Caki2 (cell line): Measurements from ENCODE around the gene TGM3. TPM values are rescaled to one million over a fixed set of nuclear protein-coding genes. Genes with fewer than 3 reads are reported as not detected.

Experiments
- DNase-seq: peaks from one replicate; pipeline ENCODE4 v3.0.0-alpha.2; 2015; ENCODE audit warnings: low read depth
- in situ Hi-C: cut with HindIII; loops from 2 replicates; pipeline ENCODE4 v1.10.0; 2016; ENCODE audit warnings: low sequenced_read_pairs, low pct_unique_long_range_greater_than_20kb, mixed read lengths
- total RNA-seq: library from RNA; depleted of rRNA; stranded (reverse); fragments of >200 nt; shearing (Covaris generic); gene quantifications from 2 replicates; pipeline ENCODE4 v1.2.3, GENCODE V29; 2014; ENCODE audit warnings: low replicate concordance

Gene TGM3
- total RNA-seq, 1 experiment from 2014 or later, result 0.24 TPM

DNA sequence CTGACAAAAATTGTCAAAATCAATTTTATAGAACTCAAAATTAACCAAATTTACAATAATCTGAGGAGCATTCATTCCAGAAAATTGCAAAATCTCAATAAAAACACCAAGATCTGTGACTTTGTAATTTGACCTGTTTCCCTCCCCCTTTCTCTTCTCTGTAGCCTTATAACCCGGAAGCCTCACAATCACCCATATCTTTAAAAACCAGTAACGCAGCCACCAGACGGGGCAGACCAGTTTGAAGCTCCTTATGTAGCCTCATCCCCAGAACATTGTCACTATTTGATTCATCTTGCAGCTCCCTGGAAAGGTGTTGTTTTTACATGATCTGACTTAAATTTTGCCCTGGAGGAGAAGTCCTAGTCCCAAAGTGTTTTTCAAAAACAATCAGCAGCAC is 57.4 kb downstream of the TGM3 start:
- no peak for DNase-seq
- in situ Hi-C loops, result no loop called here

DNA sequence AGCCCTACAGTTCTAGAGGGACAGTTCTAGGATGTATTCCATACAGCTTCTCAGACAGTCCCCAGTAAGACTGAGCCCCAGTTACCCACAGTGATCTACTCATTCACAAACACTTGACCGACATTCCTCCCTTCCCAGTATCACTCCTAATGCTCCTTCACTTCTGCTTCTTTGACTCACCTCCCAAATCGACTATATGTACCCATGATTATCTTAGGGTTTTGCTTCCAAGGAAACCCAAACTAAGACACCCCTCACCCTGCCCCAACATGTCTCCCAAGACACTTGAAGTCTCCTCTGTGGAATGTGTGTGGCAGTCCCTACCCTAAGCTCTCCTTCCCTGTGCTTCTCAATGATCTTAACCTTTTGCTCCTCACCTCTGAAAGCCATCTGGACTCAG is 61.3 kb downstream of the TGM3 start:
- DNase-seq, result no peak
- in situ Hi-C loops, result no loop called here

DNA sequence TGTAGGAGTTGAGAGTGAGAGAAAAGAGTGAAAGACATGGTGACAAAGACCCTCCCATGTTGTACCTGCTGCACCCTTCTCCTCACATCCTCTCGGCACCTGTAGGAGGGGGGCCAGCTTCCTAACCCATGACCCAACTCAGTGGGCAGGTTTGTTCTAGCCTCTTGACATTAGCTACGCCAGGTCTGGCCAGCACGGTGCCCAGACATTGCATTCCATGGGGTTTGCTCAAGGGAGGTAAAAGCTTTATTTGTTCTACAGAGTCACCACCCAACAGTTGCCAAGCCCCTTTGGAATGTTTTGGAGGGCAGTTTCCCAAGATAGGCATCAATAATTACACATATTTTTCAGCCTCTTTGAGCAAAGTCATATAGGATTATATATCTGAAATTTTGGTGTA is 62.2 kb downstream of the TGM3 start:
- DNase-seq, result no peak
- in situ Hi-C loops, result no loop called here

DNA sequence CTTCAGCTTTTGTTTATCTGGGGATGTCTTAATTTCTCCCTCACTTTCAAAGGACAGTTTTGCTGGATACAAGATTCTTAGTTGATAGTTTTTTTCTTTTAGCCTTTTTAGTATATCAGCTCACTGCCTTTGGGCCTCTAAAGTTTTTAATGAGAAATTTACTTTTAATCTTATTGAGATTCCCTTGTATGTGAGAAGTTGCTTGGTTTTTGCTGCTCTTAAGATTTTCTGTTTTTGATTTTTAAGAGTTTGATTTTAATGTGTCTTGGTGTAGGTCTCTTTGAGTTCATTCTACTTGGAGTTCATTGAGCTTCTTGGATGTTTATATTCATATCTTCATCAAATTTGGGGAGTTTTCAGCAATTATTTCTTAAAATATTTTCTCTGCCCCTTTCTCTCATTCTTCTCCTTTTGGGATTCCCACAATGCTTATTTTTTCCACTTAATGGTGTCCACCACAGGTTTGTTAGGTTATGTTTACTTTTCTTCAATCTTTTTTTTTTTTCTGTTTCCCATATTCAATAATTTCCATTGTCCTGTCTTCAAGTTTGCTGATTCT is 65.3 kb downstream of the TGM3 start:
- in situ Hi-C loops, result no loop called here
- DNase-seq, result no peak

DNA sequence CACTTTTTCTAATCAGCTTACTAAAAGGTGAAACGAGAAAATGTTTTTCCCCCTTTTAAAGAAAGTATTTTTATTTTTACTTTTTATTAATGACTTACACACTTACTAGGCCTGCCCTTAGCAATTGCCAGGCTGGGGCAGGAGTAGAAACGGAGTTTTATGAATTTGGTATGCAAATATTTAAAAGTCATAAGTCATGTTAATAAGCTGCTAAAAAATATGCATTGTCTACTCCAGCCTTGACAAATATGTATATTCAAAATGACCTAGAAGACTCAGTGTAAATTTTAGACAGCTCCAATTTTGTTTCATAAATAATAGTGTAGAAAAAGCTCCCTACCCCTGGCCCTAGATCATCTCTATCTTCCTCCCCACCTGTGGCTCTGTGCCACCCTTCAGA is 67.4 kb downstream of the TGM3 start:
- DNase-seq, result no peak
- in situ Hi-C loops, result no loop called here

DNA sequence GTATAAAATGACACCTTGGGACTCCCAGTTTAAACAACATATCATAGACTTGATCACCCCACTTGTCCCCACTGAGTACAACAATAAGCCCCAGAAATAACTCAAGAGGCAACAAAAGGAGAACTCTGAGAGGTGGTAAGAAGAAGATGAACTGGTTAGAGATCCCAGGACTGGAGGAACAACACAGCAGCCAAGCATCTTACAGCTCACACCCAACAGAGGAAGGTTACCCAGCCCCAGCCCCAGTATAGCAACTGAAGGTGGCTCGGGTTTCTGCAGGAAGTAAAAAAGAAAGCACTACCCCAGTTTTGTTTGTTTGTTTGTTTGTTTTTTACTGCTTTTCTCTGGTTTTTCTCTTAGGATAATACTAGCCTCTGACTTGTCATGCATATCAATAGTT is 67.8 kb downstream of the TGM3 start:
- in situ Hi-C loops, result no loop called here
- no peak for DNase-seq

DNA sequence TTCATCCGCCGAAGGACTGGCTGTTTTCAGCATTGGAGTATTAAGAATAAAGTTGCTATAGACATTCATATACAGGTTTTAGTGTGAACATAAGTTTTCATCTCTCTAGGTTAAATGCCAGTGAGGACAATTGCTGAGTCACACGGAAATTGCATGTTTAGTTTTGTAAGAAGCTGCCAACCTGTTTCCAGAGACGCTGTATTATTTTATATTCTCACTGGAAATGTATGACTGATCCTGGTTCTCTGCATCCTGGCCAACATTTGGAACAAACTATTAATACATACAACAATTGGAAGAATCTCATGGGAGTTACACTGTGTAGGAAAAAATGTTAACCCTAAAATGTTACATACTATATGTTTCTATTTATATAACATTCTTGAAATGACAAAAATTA is 68.2 kb downstream of the TGM3 start:
- no peak for DNase-seq
- in situ Hi-C loops, result no loop called here

DNA sequence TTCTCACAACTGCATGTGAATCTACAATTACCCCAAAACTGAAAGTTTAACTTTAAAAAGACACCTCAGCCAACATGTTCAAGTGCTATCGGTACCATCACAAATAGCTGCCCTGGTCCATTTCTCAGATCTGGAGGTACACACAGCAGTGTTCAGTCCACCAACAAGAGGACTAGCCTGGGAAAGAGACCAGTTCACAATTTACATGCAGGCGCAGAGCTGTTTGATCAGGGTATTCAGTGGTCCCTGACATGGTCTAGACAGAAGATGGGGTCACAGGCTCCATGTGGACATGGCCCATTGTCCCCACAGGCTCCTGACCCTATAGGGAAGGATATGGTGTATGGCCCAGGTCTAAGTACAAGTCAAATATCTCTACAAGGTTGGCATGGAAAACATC is 69.3 kb downstream of the TGM3 start:
- in situ Hi-C loops, result no loop called here
- no peak for DNase-seq

DNA sequence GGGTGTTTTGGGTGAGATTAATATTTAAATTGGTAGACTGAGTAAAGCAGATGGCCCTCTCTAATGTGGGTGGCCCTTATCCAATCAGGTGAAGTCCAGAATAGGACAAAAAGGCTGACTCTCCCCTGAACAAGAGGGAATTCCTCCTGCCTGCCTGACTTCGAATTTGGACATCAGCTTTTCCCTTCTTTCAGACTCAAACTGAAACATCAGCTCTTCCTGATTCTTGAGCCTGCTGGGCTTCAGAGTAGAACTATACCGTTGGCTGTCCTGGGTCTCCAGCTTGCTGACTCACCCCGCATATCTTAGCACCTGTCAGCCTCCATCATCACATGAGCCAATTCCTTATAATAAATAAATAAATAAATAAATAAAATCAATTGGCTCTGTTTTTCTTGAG is 69.9 kb downstream of the TGM3 start:
- DNase-seq, result no peak
- in situ Hi-C loops, result no loop called here

DNA sequence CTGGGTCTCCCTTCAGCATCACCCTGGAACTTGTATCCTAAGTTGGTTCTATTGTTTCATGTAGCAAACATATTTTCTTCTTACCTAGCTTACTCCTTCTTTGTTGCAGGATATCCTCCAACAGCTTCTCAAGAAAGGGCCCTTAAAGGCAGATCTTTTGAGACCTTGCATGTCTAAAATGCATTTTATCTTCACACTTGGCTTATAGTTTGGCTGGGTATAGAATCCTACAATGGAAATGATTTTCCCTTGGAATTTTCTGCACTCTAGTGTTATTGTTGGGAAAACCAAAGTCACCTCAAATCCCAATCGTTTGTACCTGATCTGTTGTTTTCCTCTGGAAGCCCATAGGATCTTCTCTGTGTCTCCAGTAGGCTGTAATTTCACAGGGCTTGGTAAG is 72.8 kb downstream of the TGM3 start:
- no peak for DNase-seq
- in situ Hi-C loops, result no loop called here

DNA sequence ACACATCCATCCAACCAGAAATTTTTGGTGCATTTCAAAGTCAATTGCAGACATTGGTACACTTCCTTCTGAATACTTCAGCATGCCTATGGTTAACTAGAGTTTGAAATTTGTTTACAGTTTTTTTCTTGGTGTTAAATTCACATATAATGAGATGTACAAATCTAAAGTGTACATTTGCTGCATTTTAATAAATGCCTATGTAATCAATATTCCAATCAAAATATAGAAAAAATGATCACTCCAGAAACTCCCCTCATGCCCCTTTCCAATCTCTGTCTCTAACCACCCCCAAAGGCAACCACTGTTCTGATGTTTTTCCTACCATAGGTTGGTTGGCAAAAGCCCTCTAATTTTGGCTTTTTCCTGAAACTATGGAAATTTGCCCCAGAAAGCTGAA is 77.3 kb downstream of the TGM3 start:
- in situ Hi-C loops, result no loop called here
- DNase-seq, result no peak

DNA sequence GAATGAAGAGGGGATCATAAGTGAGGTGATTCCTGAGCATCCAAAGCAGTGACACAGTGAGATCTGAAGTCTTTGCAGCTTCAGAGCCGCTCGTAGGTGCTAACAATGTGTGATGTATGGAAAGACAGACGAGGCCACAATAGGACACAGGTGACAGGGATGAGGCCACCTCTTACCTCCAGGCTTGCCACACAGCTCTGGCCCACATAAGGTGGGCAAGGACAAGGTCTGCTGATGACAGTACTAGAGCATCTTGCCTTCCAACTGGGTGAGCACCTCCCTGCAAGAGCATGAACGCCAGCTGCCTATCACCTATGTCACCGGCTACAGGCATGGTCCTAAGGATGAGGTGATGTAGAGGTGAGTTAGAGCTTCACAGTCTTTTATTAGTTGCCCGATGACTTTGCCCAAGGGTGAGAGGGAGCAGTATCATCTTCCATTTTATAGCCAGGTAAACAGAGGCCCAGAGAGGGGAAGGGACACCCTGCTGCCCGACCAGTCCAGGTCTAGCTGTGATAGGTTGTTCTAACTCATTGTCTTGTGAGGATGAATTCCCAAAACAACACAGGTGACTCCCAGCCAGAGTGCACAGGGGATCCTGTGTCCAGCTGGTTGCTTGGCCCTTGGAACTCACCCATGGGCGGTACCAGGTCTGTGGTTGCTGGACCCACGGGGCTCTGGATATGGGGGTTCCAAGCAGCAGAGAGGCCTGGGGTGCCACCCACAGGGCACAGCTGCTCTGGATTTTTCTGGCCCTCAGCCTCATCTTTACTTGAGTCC is 78.7 kb downstream of the TGM3 start:
- in situ Hi-C loops, result no loop called here
- no peak for DNase-seq

DNA sequence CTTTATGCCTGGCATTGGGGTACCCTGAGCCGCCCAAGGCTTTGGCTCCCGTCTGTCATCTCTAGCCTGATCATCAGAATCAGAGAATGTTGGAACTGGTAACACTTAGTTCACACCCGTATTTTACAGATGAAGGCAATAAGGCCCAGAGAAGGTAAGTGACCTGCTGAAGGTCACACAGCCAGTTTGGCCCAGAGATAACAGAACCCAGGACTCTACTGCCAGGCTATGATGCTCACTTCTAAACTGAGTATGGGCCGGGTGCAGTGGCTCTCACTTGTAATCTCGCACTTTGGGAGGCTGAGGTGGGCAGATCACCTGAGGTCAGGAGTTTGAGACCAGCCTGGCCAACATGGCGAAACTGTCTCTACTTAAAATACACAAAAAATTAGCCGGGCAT is 83.1 kb downstream of the TGM3 start:
- in situ Hi-C loops, result no loop called here
- no peak for DNase-seq

DNA sequence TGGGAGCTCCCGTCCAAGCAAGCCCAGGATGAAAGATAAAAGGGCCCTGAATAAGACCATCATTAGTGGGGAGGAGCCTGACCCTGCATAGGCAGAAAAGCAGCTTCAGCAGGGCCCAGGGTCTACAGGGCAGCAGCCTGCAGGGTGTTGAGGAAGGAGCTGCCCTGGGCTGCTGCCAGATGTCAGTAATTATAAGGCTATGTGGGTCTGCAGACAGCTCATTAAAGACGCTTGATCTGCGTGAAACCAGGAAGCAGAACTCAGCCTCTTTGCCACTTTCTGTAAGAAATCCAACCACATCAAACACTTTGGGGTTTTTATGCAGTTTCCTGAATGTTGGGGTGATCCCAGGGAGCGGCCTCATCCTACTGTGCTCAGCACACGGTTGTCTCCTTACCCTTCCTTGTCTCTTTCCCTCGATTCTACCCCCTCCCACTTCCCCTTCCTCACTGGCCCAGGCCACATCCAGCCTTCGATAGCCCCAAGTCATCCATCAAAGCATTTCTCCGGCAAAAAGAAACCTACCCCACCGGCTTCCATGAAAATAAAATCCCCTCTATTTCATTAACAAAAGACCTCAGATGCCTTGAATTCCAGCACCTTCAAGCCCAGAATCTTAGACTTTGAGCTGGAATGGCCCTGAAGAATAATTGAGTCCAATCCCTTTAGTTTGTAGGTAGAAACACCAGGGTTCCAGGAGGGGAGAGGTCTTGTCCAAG is 83.9 kb downstream of the TGM3 start:
- DNase-seq, result no peak
- in situ Hi-C loops, result no loop called here

DNA sequence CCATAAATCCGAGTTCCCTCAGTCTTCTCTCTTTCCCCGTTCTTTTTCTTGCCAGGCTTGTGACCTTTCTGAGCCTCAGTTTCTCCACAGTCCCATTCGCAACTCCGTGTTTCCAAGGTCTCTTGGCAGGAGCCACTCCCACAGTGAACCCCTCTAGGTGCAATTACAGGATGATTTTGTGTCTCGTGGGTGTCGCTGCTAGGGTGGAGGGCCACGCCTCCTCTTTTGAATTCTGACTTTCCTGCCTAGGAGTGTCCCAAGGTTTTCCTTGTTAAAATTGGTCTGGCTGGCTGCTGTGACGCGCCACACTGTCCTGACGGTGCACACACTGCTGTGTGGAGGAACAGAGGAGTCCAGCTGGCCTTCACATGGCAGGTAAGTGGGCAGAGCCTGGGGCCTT is 84.8 kb downstream of the TGM3 start, which contains the start of gene TGM6:
TGM6 (plus strand) TSS at position 301 of the 400 bp plus-strand sequence; CDS start at position 369, 68 bp downstream.
- in situ Hi-C loops, result no loop called here
- DNase-seq, result no peak

DNA sequence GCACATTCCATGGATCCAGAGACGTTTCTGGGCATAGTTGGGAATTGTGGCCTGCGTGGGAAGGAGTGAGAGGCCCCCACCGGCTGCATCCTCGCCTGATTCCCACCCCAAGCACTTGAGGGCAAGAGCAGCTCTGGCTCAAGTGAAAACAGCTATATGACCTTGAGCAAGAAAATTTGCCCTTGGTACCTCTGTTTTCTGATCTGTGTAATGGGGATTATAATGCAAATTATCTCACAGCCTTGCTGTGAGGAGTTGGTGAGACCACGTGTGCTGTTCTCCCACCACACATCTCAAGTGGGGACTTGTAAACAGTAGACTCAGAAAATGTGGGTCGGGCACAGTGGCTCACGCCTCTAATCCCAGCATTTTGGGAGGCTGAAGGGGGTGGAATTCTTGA is 85.5 kb downstream of the TGM3 start:
- no peak for DNase-seq
- in situ Hi-C loops, result no loop called here

DNA sequence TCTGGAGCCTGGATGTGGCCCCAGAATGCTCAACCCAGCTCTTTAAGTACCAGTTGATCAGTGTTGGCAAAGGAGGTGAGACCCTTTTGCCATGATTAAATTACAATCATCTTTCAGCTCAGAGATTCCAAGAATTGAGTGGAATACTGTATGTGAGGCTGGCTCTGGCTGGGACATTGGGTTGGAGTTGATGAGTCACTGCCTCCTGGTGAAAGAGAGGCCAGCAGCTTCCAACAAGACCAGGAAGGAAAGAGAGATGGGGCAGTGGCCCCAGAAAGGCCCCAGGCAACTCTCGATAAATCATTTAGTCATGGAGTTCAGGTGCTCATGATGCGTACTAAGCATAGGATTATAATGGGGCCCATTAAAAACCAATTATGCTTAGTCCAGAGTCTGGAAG is 87.0 kb downstream of the TGM3 start:
- in situ Hi-C loops, result no loop called here
- peak; percentile 52 for DNase-seq

DNA sequence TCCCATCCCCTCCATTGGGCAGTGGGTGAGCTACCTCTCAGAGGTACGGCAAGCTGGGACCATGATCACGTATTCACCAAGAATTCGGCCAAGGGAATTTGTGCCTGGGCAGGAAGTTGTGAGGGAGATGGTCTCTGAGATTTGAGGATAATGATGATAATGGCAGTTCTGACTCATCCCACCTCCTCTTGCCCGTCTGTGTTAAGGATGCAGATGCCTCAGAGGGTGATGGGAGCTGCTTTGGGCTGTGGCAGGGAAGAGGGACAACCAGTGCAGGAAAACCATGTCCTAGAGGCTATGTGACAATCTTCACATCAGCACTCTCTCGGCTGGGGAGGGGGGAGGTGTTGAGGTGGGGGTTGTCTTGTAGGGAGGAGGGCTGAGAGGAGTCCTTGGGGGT is 89.2 kb downstream of the TGM3 start:
- DNase-seq, result no peak
- in situ Hi-C loops, result no loop called here

DNA sequence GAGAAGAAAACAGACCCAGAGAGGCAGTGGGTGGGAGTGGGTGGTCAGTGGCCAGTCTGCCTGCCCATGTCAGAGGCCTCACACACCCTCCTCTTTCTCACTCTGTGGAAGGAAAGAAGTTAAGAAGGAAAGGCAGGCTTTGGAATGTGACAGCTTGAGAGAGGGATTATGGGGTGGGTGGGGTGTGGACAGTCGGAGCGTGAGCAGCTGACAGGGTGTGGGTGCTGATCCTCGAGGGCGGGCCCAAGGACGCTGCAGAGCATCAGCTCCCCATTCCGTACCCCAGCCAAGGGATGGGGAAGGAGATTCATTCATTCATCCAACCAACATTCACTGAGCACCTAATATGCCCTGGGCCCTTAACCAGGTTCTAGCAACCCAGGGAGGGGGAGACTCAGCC is 89.7 kb downstream of the TGM3 start:
- no peak for DNase-seq
- in situ Hi-C loops, result no loop called here
